Caco-2 (cell line): Measurements from ENCODE around the gene ROBO1. TPM values are rescaled to one million over a fixed set of nuclear protein-coding genes. Genes with fewer than 3 reads are reported as not detected.

ENCODE experiments used
- BruUV-seq: library from RNA; stranded (reverse); fragments of 400-500 nt; replicated peaks from 2 replicates; lab custom pipeline; 2021; lab: Mats Ljungman, UMichigan
- CTCF ChIA-PET: fragments of 300-600 bp; sonication (Branson Sonifier 250); formaldehyde crosslinking; loops from one replicate; lab custom pipeline; 2022; ENCODE audit warnings: antibody characterized with exemption; lab: Charles Lee
- POLR2A ChIA-PET: fragments of 300-600 bp; sonication (Branson Sonifier 250); formaldehyde crosslinking; loops from one replicate; lab custom pipeline; 2022; ENCODE audit warnings: antibody characterized with exemption; lab: Charles Lee
- DNase-seq, 2 experiments: peaks; one replicate each; pipeline versions ENCODE4 v3.0.0 to v3.0.0-alpha.2; 2020 to 2022
- H3K27me3 ChIP-seq: replicated peaks from 2 replicates; pipeline ENCODE4 v1.6.0; 2011; ENCODE audit warnings: low read length; ENCODE audit not compliant: control insufficient read depth, insufficient read depth
- H3K36me3 ChIP-seq: 2 replicates; pipeline ENCODE4 v1.5.1; 2011; ENCODE audit warnings: low read length; ENCODE audit not compliant: control insufficient read depth, insufficient read depth
- H3K4me1 ChIP-seq: fragments of 250-450 bp; sonication (Bioruptor Pico); 2 replicates; pipeline ENCODE4 v1.5.1; 2020; ENCODE audit warnings: mild to moderate bottlenecking
- H3K4me3 ChIP-seq: 2 replicates; pipeline ENCODE4 v1.5.1; 2011; ENCODE audit warnings: low read depth, mild to moderate bottlenecking, control low read depth, low read length
- H3K9me3 ChIP-seq: fragments of 250-450 bp; sonication (Bioruptor Pico); 2 replicates; pipeline ENCODE4 v1.5.1; 2020; ENCODE audit warnings: mild to moderate bottlenecking, moderate library complexity
- H3K27ac Mint-ChIP-seq: one replicate; pipeline ENCODE4 v1.8.0; 2022; ENCODE audit warnings: mixed read lengths; ENCODE audit not compliant: unreplicated experiment
- H3K27me3 Mint-ChIP-seq: one replicate; pipeline ENCODE4 v1.8.0; 2022; ENCODE audit warnings: mixed read lengths; ENCODE audit not compliant: insufficient read depth, unreplicated experiment
- H3K36me3 Mint-ChIP-seq: one replicate; pipeline ENCODE4 v1.8.0; 2022; ENCODE audit warnings: mild to moderate bottlenecking, mixed read lengths; ENCODE audit not compliant: insufficient read depth, unreplicated experiment
- H3K4me1 Mint-ChIP-seq: one replicate; pipeline ENCODE4 v1.8.0; 2022; ENCODE audit warnings: low read depth, mixed read lengths; ENCODE audit not compliant: unreplicated experiment
- H3K4me3 Mint-ChIP-seq: one replicate; pipeline ENCODE4 v1.8.0; 2022; ENCODE audit warnings: mild to moderate bottlenecking, moderate library complexity, mixed read lengths; ENCODE audit not compliant: unreplicated experiment
- H3K9me3 Mint-ChIP-seq: one replicate; pipeline ENCODE4 v1.8.0; 2022; ENCODE audit warnings: mixed read lengths; ENCODE audit not compliant: unreplicated experiment
- CTCF ChIP-seq, 2 experiments: fragments of 200-600 bp in 1 of 2; IDR thresholded peaks; 1 replicate in 1 of 2; 2 replicates in 1 of 2; pipeline versions ENCODE4 v1.5.1 to v1.8.0; 2011 to 2022; ENCODE audit warnings: antibody characterized with exemption in 1 of 2, control low read depth in 1 of 2, inconsistent platforms in 1 of 2, low read depth in 1 of 2, low read length in 1 of 2, mild to moderate bottlenecking in 1 of 2, moderate library complexity in 1 of 2; ENCODE audit not compliant: insufficient read depth in 1 of 2, severe bottlenecking in 1 of 2, unreplicated experiment in 1 of 2
- intact Hi-C: fragments of 100-400 bp; cut with micrococcal nuclease; formaldehyde crosslinking; loops from one replicate; pipeline ENCODE4 v1.10.0; 2022; ENCODE audit not compliant: unreplicated experiment
- total RNA-seq: library from RNA; stranded (reverse); gene quantifications from 2 replicates; pipeline ENCODE4 v1.2.3, GENCODE V29; 2022

ROBO1 gene
- total RNA-seq, 1 experiment from 2014 or later: 1.8 TPM

GRCh38 chr3:79344876-79345871 is 422.6 kb downstream of the ROBO1 start:
- intact Hi-C loops: no loop called here
- H3K4me3 ChIP-seq: no peak overlapping the region
- ChIA-PET CTCF (no interaction called here), POLR2A (no interaction called here)
- H3K4me1 Mint-ChIP-seq: no peaks in the 10 kb centered on the region
- no peak for DNase-seq
- peaks cover 3% of the 10 kb centered on the region for H3K27me3 Mint-ChIP-seq
- no peaks in the 10 kb centered on the region for H3K4me1 ChIP-seq
- H3K36me3 ChIP-seq: no peaks in the 10 kb centered on the region
- H3K9me3 Mint-ChIP-seq: no peaks in the 10 kb centered on the region
- no TSS peak for BruUV-seq
- H3K27ac Mint-ChIP-seq: no peak overlapping the region
- no peak overlapping the region for H3K4me3 Mint-ChIP-seq
- H3K27me3 ChIP-seq: no peaks in the 10 kb centered on the region
- no peaks in the 10 kb centered on the region for H3K36me3 Mint-ChIP-seq
- no peak for TF ChIP-seq CTCF (IDR thresholded peaks at IDR 0.05; ENCODE audit: insufficient read depth in 1 of 2, low read depth in 1 of 2, low read length in 1 of 2, severe bottlenecking in 1 of 2, unreplicated experiment in 1 of 2)
- no peaks in the 10 kb centered on the region for H3K9me3 ChIP-seq

- Histone ChIP-seq H3K27me3 (no peaks in the 10 kb centered on the region), H3K4me1 (no peaks in the 10 kb centered on the region), H3K36me3 (no peaks in the 10 kb centered on the region), H3K9me3 (no peaks in the 10 kb centered on the region), H3K4me3 (no peak overlapping the region)
- CTCF ChIA-PET: no interaction called here
- Mint-ChIP-seq H3K9me3 (no peaks in the 10 kb centered on the region), H3K4me1 (no peaks in the 10 kb centered on the region), H3K4me3 (no peak overlapping the region), H3K27ac (no peak overlapping the region), H3K36me3 (no peaks in the 10 kb centered on the region), H3K27me3 (peaks cover 3% of the 10 kb centered on the region)
- TF ChIP-seq CTCF (IDR thresholded peaks at IDR 0.05; ENCODE audit: insufficient read depth in 1 of 2, low read depth in 1 of 2, low read length in 1 of 2, severe bottlenecking in 1 of 2, unreplicated experiment in 1 of 2): no peak
- no TSS peak for BruUV-seq
- intact Hi-C loops: no loop called here
- DNase-seq: no peak
- POLR2A ChIA-PET: no interaction called here
These were observed 425.8 kb downstream of the ROBO1 start for GRCh38 chr3:79341961-79342360.

GRCh38 chr3:79339846-79340245 is 428.0 kb downstream of the ROBO1 start:
- intact Hi-C loops: no loop called here
- Histone ChIP-seq H3K4me3 (no peak overlapping the region), H3K36me3 (no peaks in the 10 kb centered on the region), H3K27me3 (no peaks in the 10 kb centered on the region), H3K4me1 (no peaks in the 10 kb centered on the region), H3K9me3 (no peaks in the 10 kb centered on the region)
- Mint-ChIP-seq H3K27ac (no peak overlapping the region), H3K27me3 (peaks cover 3% of the 10 kb centered on the region), H3K36me3 (no peaks in the 10 kb centered on the region), H3K4me3 (no peak overlapping the region), H3K9me3 (no peaks in the 10 kb centered on the region), H3K4me1 (no peaks in the 10 kb centered on the region)
- no peak for TF ChIP-seq CTCF (IDR thresholded peaks at IDR 0.05; ENCODE audit: insufficient read depth in 1 of 2, low read depth in 1 of 2, low read length in 1 of 2, severe bottlenecking in 1 of 2, unreplicated experiment in 1 of 2)
- ChIA-PET POLR2A (no interaction called here), CTCF (no interaction called here)
- no peak for DNase-seq
- BruUV-seq: no TSS peak
